Karpas-422 (cell line): ENCODE measurements around the gene TLR10. TPM values are rescaled to one million over a fixed set of nuclear protein-coding genes. Genes with fewer than 3 reads are reported as not detected.
A peak's percentile ranks its signal among the peaks of the same experiment; 100 is the strongest.
"Not testable (repeated sequence)": the region's sequence is repeated elsewhere in the genome, so short reads cannot be mapped to it uniquely, and the experiment has no call there.

Source experiments
- DNase-seq: peaks from one replicate; pipeline ENCODE4 v3.0.0-alpha.2; 2015
- H2AFZ ChIP-seq: fragments of 200-600 bp; sonication (generic); 2 replicates; pipeline ENCODE4 v1.6.1; 2014; ENCODE audit warnings: antibody characterized with exemption, low read length, mixed read lengths
- H3K27ac ChIP-seq: fragments of 200-600 bp; sonication (generic); 2 replicates; pipeline ENCODE4 v1.5.1; 2014; ENCODE audit warnings: mild to moderate bottlenecking, low read length, moderate library complexity
- H3K27me3 ChIP-seq: fragments of 200-600 bp; sonication (generic); 2 replicates; pipeline ENCODE4 v1.6.1; 2014; ENCODE audit warnings: low read length, mixed read lengths
- H3K36me3 ChIP-seq: fragments of 200-600 bp; sonication (generic); 2 replicates; pipeline ENCODE4 v1.6.1; 2014; ENCODE audit warnings: low read length, mixed read lengths; ENCODE audit not compliant: insufficient read depth
- H3K4me1 ChIP-seq: fragments of 200-600 bp; sonication (generic); 2 replicates; pipeline ENCODE4 v1.6.1; 2014; ENCODE audit warnings: mild to moderate bottlenecking, low read length, mixed read lengths
- H3K4me2 ChIP-seq: fragments of 200-600 bp; sonication (generic); 2 replicates; pipeline ENCODE4 v1.6.1; 2014; ENCODE audit warnings: low read length, low read depth, mild to moderate bottlenecking; ENCODE audit not compliant: poor library complexity, severe bottlenecking
- H3K4me3 ChIP-seq: fragments of 200-600 bp; sonication (generic); 2 replicates; pipeline ENCODE4 v1.5.1; 2014; ENCODE audit warnings: mild to moderate bottlenecking, antibody characterized with exemption, low read length, mixed read lengths
- H3K79me2 ChIP-seq: fragments of 200-600 bp; sonication (generic); 2 replicates; pipeline ENCODE4 v1.6.1; 2014; ENCODE audit warnings: mild to moderate bottlenecking, low read length, mixed read lengths
- H3K9ac ChIP-seq: fragments of 200-600 bp; sonication (generic); 2 replicates; pipeline ENCODE4 v1.6.0; 2014; ENCODE audit warnings: low read length
- H3K9me2 ChIP-seq: fragments of 200-600 bp; sonication (generic), shearing (Covaris generic); replicated peaks from 2 replicates; pipeline ENCODE4 v1.6.0; 2014; ENCODE audit warnings: mild to moderate bottlenecking, low read length, moderate library complexity; ENCODE audit not compliant: insufficient read depth
- H3K9me3 ChIP-seq: fragments of 300-700, 200-600 bp; sonication (generic); 2 replicates; pipeline ENCODE4 v1.6.1; 2014; ENCODE audit warnings: low read length, mixed read lengths
- H4K20me1 ChIP-seq: fragments of 200-600 bp; sonication (generic); 2 replicates; pipeline ENCODE4 v1.6.1; 2014; ENCODE audit warnings: mild to moderate bottlenecking, antibody characterized with exemption, low read length, low read depth; ENCODE audit not compliant: insufficient read depth
- total RNA-seq: library from RNA; depleted of rRNA; stranded (reverse); fragments of >200 nt; shearing (Covaris generic); gene quantifications from 2 replicates; pipeline ENCODE4 v1.2.3, GENCODE V29; 2014; ENCODE audit warnings: low replicate concordance

TLR10 gene
- total RNA-seq, 1 experiment from 2014 or later, result 142 TPM

GRCh38 chr4:38781854-38782261 lies 932 bp downstream of the TLR10 start:
- peak; percentile 87 for DNase-seq
- Histone ChIP-seq H3K4me1 (peaks cover 48% of the 10 kb centered on the region), H3K9me2 (no peaks in the 10 kb centered on the region), H3K9ac (peak overlapping the region; percentile 81), H3K4me2 (peak overlapping the region; percentile 72), H3K79me2 (peaks cover 44% of the 10 kb centered on the region), H3K36me3 (peaks cover 40% of the 10 kb centered on the region), H3K27me3 (no peaks in the 10 kb centered on the region), H3K4me3 (peak overlapping the region; percentile 64), H2AFZ (no peak overlapping the region), H3K27ac (peak overlapping the region; percentile 96), H4K20me1 (no peaks in the 10 kb centered on the region), H3K9me3 (peaks cover 8% of the 10 kb centered on the region; the same call in 1 of the 2 replicates)

- H3K9ac ChIP-seq, result peak overlapping the region; percentile 41; the same call in 1 of the 2 replicates
- peak overlapping the region; percentile 72 for H3K4me2 ChIP-seq
These were observed 1.8 kb downstream of the TLR10 start for GRCh38 chr4:38780833-38781484.

GRCh38 chr4:38779790-38780189 lies 3.0 kb downstream of the TLR10 start:
- H3K4me3 ChIP-seq, result 0 out of 2 replicates have a peak overlapping the region, but pooled peaks have one; percentile 22
- H3K79me2 ChIP-seq, result peaks cover 62% of the 10 kb centered on the region
- H3K36me3 ChIP-seq, result peaks cover 61% of the 10 kb centered on the region
- H4K20me1 ChIP-seq, result no peaks in the 10 kb centered on the region
- peaks cover 12% of the 10 kb centered on the region for H3K9me3 ChIP-seq
- no peak overlapping the region for H2AFZ ChIP-seq
- no peak for DNase-seq
- H3K27me3 ChIP-seq, result no peaks in the 10 kb centered on the region
- peaks cover 46% of the 10 kb centered on the region for H3K4me1 ChIP-seq
- no peaks in the 10 kb centered on the region for H3K9me2 ChIP-seq
- no peak overlapping the region for H3K4me2 ChIP-seq
- H3K9ac ChIP-seq, result no peak overlapping the region
- peak overlapping the region; percentile 44; the same call in 1 of the 2 replicates for H3K27ac ChIP-seq

More at GRCh38 chr4:38780833-38781484, 1.8 kb downstream of the TLR10 start:
- H2AFZ ChIP-seq, result no peak overlapping the region
- H3K79me2 ChIP-seq, result peaks cover 53% of the 10 kb centered on the region
- no peaks in the 10 kb centered on the region for H4K20me1 ChIP-seq
- no peaks in the 10 kb centered on the region for H3K27me3 ChIP-seq
- DNase-seq, result peak; percentile 70
- peak overlapping the region; percentile 96 for H3K27ac ChIP-seq
- H3K9me2 ChIP-seq, result no peaks in the 10 kb centered on the region
- peaks cover 11% of the 10 kb centered on the region for H3K9me3 ChIP-seq
- H3K4me3 ChIP-seq, result peak overlapping the region; percentile 64
- H3K4me1 ChIP-seq, result peaks cover 50% of the 10 kb centered on the region
- H3K36me3 ChIP-seq, result peaks cover 49% of the 10 kb centered on the region

GRCh38 chr4:38777925-38778324 lies 4.9 kb downstream of the TLR10 start:
- not testable (repeated sequence) for H3K9me2 ChIP-seq, H3K4me3 ChIP-seq, H3K27me3 ChIP-seq, DNase-seq, H3K9ac ChIP-seq, H4K20me1 ChIP-seq, H3K4me2 ChIP-seq, H3K27ac ChIP-seq, H2AFZ ChIP-seq
- peaks cover 12% of the 10 kb centered on the region for H3K9me3 ChIP-seq
- peaks cover 44% of the 10 kb centered on the region for H3K4me1 ChIP-seq
- peaks cover 74% of the 10 kb centered on the region for H3K79me2 ChIP-seq
- peaks cover 78% of the 10 kb centered on the region for H3K36me3 ChIP-seq

- Histone ChIP-seq H3K4me3 (no peak overlapping the region), H2AFZ (no peak overlapping the region), H3K79me2 (peaks cover 58% of the 10 kb centered on the region), H4K20me1 (no peaks in the 10 kb centered on the region), H3K27me3 (no peaks in the 10 kb centered on the region), H3K36me3 (peaks cover 66% of the 10 kb centered on the region), H3K9me2 (no peaks in the 10 kb centered on the region), H3K4me1 (peaks cover 21% of the 10 kb centered on the region), H3K27ac (peak overlapping the region; percentile 40), H3K9ac (no peak overlapping the region), H3K9me3 (peaks cover 12% of the 10 kb centered on the region), H3K4me2 (no peak overlapping the region)
- DNase-seq, result no peak
These were observed 7.5 kb downstream of the TLR10 start for GRCh38 chr4:38775326-38775725.

GRCh38 chr4:38774181-38774955 lies 8.4 kb downstream of the TLR10 start:
- peaks cover 58% of the 10 kb centered on the region for H3K36me3 ChIP-seq
- H3K4me2 ChIP-seq, result no peak overlapping the region

GRCh38 chr4:38770281-38770680 lies 12.5 kb downstream of the TLR10 start:
- Histone ChIP-seq H3K79me2 (peaks cover 19% of the 10 kb centered on the region), H3K4me2 (peak overlapping the region; percentile 41), H3K9ac (0 out of 2 replicates have a peak overlapping the region, but pooled peaks have one; percentile 39), H3K27ac (peak overlapping the region; percentile 88), H3K4me1 (peaks cover 36% of the 10 kb centered on the region), H3K36me3 (peaks cover 22% of the 10 kb centered on the region)
- not testable (repeated sequence) for H3K27me3 ChIP-seq, H2AFZ ChIP-seq, H3K4me3 ChIP-seq, H3K9me2 ChIP-seq, H3K9me3 ChIP-seq, H4K20me1 ChIP-seq, DNase-seq

More at GRCh38 chr4:38774181-38774955, 8.4 kb downstream of the TLR10 start:
- Histone ChIP-seq H3K4me1 (peaks cover 30% of the 10 kb centered on the region), H3K9ac (no peak overlapping the region), H3K27ac (peak overlapping the region; percentile 40), H3K27me3 (no peaks in the 10 kb centered on the region), H3K9me2 (no peaks in the 10 kb centered on the region), H3K9me3 (peaks cover 9% of the 10 kb centered on the region), H3K79me2 (peaks cover 49% of the 10 kb centered on the region), H4K20me1 (no peaks in the 10 kb centered on the region), H3K4me3 (no peak overlapping the region), H2AFZ (no peak overlapping the region)
- no peak for DNase-seq

- peaks cover 15% of the 10 kb centered on the region for H3K79me2 ChIP-seq
- no peaks in the 10 kb centered on the region for H3K9me2 ChIP-seq
- peak overlapping the region; percentile 41 for H3K4me2 ChIP-seq
- peaks cover 32% of the 10 kb centered on the region for H3K4me1 ChIP-seq
- H3K27me3 ChIP-seq, result no peaks in the 10 kb centered on the region
- no peak overlapping the region for H2AFZ ChIP-seq
- DNase-seq, result no peak
- H3K9me3 ChIP-seq, result no peaks in the 10 kb centered on the region
- H3K9ac ChIP-seq, result peak overlapping the region; percentile 39
- no peak overlapping the region for H3K4me3 ChIP-seq
- H3K27ac ChIP-seq, result peak overlapping the region; percentile 88
- peaks cover 18% of the 10 kb centered on the region for H3K36me3 ChIP-seq
- no peaks in the 10 kb centered on the region for H4K20me1 ChIP-seq
These were observed 12.9 kb downstream of the TLR10 start for GRCh38 chr4:38769857-38770256.
